ENCODE results near the gene OGT. TPM values are rescaled to one million over a fixed set of nuclear protein-coding genes. Genes with fewer than 3 reads are reported as not detected.

The OGT gene
- total and polyA plus RNA-seq, 3 donors from 2014 or later, result 48.0 to 154 (median 113) TPM

GRCh38 chrX:71578253-71579135 lies 45.6 kb downstream of the OGT start, which contains the start of gene GCNA:
GCNA (plus strand) TSS chrX:71578437; CDS start chrX:71580822, 2,385 bp downstream.
- peak; percentile 24 for DNase-seq
- no peaks in the 10 kb centered on the region for H3K36me3 ChIP-seq (ENCODE audit: low read depth, missing control alignments)
- H3K27me3 ChIP-seq, result no peaks in the 10 kb centered on the region
- intact Hi-C loops (cut with DNase I; ENCODE audit: low total_unique reads), result no loop called here
- peak within 1 kb of the TSS; percentile 45 to 55 for H3K27ac ChIP-seq
- peak within 1 kb of the TSS in 1 of 2 donors; percentile 29 for H3K4me3 ChIP-seq
- no peaks in the 10 kb centered on the region for H3K4me1 ChIP-seq
- H3K9me3 ChIP-seq, result no peaks in the 10 kb centered on the region
- 71 to 78% methylated on average over 25 to 40 of the region's 48 CpGs for WGBS, 2 donors
- TF ChIP-seq POLR2A (IDR thresholded peaks at IDR 0.05) (no peak), CTCF (IDR thresholded peaks at IDR 0.05) (no peak)

- Histone ChIP-seq H3K4me1 (no peaks in the 10 kb centered on the region), H3K27ac (peak overlapping the region in 1 of 2 donors; percentile 55), H3K4me3 (no peak overlapping the region), H3K27me3 (no peaks in the 10 kb centered on the region), H3K36me3 (ENCODE audit: low read depth, missing control alignments) (no peaks in the 10 kb centered on the region), H3K9me3 (no peaks in the 10 kb centered on the region)
- TF ChIP-seq POLR2A (IDR thresholded peaks at IDR 0.05) (no peak), CTCF (IDR thresholded peaks at IDR 0.05) (no peak)
- intact Hi-C loops (cut with DNase I; ENCODE audit: low total_unique reads), result no loop called here
- no peak for DNase-seq
- 53 to 63% methylated on average over 18 to 26 of the region's 26 CpGs for WGBS, 2 donors
Observed at GRCh38 chrX:71579136-71579989, 46.5 kb downstream of the OGT start.

- TF ChIP-seq CTCF (IDR thresholded peaks at IDR 0.05) (no peak), POLR2A (IDR thresholded peaks at IDR 0.05) (no peak)
- Histone ChIP-seq H3K9me3 (no peaks in the 10 kb centered on the region), H3K4me3 (no peak overlapping the region), H3K27me3 (no peaks in the 10 kb centered on the region), H3K36me3 (ENCODE audit: low read depth, missing control alignments) (no peaks in the 10 kb centered on the region), H3K27ac (no peak overlapping the region), H3K4me1 (no peaks in the 10 kb centered on the region)
- DNase-seq, result no peak
- intact Hi-C loops (cut with DNase I; ENCODE audit: low total_unique reads), result no loop called here
- 42 to 56% methylated on average over 7 of the region's 7 CpGs for WGBS, 2 donors
Observed at GRCh38 chrX:71579990-71580380, 47.1 kb downstream of the OGT start.

GRCh38 chrX:71581210-71581609 lies 48.3 kb downstream of the OGT start:
- Histone ChIP-seq H3K27me3 (no peaks in the 10 kb centered on the region), H3K36me3 (ENCODE audit: low read depth, missing control alignments) (no peaks in the 10 kb centered on the region), H3K4me1 (no peaks in the 10 kb centered on the region), H3K27ac (no peak overlapping the region), H3K4me3 (no peak overlapping the region), H3K9me3 (no peaks in the 10 kb centered on the region)
- 43 to 47% methylated on average over 5 of the region's 5 CpGs for WGBS, 2 donors
- no peak for DNase-seq
- TF ChIP-seq POLR2A (IDR thresholded peaks at IDR 0.05) (no peak), CTCF (IDR thresholded peaks at IDR 0.05) (no peak)
- intact Hi-C loops (cut with DNase I; ENCODE audit: low total_unique reads), result no loop called here
